Fibroblast of lung (primary cell): Measurements from ENCODE around the gene ZNF14. TPM values are rescaled to one million over a fixed set of nuclear protein-coding genes. Genes with fewer than 3 reads are reported as not detected.

Source experiments
- DNase-seq, 2 donors: peaks; one replicate each; pipeline versions ENCODE4 v3.0.0 to v3.0.0-alpha.2; 2010; ENCODE audit warnings: low read depth in 2 of 2
- H2AFZ ChIP-seq: 2 replicates; pipeline ENCODE4 v1.5.1; 2012; ENCODE audit warnings: low read length, control low read depth, inconsistent platforms
- H3K27ac ChIP-seq: 2 replicates; pipeline ENCODE4 v1.5.1; 2011; ENCODE audit warnings: low read length, control low read depth; ENCODE audit not compliant: insufficient read depth
- H3K27me3 ChIP-seq: 2 replicates; pipeline ENCODE4 v1.5.1; 2011; ENCODE audit warnings: mild to moderate bottlenecking, low read length; ENCODE audit not compliant: control insufficient read depth, insufficient read depth
- H3K36me3 ChIP-seq: 2 replicates; pipeline ENCODE4 v1.5.1; 2011; ENCODE audit warnings: low read length; ENCODE audit not compliant: control insufficient read depth, insufficient read depth
- H3K4me1 ChIP-seq: 2 replicates; pipeline ENCODE4 v1.5.1; 2011; ENCODE audit warnings: low read length; ENCODE audit not compliant: control insufficient read depth, insufficient read depth; ENCODE audit errors: extremely low read depth
- H3K4me2 ChIP-seq: 2 replicates; pipeline ENCODE4 v1.5.1; 2011; ENCODE audit warnings: low read length, control low read depth; ENCODE audit not compliant: insufficient read depth; ENCODE audit errors: extremely low read depth
- H3K4me3 ChIP-seq, 4 experiments: fragments of 200-600 bp in 1 of 4; sonication (generic) in 1 of 4; replicated peaks in 1 of 4; 2 replicates each; pipeline ENCODE4 v1.5.1; 2011 to 2016; ENCODE audit warnings: low read length in 4 of 4, low read depth in 3 of 4, mild to moderate bottlenecking in 3 of 4, control low read depth in 2 of 4, inconsistent platforms in 1 of 4, mixed read lengths in 1 of 4; ENCODE audit not compliant: insufficient read depth in 1 of 4; ENCODE audit errors: control extremely low read depth in 1 of 4
- H3K79me2 ChIP-seq: 2 replicates; pipeline ENCODE4 v1.5.1; 2012; ENCODE audit warnings: mild to moderate bottlenecking, low read length, inconsistent platforms; ENCODE audit not compliant: control insufficient read depth, insufficient read depth
- H3K9ac ChIP-seq: 2 replicates; pipeline ENCODE4 v1.5.1; 2011; ENCODE audit warnings: mild to moderate bottlenecking, low read length, control low read depth; ENCODE audit not compliant: insufficient read depth
- H3K9me3 ChIP-seq: 2 replicates; pipeline ENCODE4 v1.5.1; 2012; ENCODE audit warnings: low read depth, low read length; ENCODE audit not compliant: control insufficient read depth, insufficient read depth
- H4K20me1 ChIP-seq: 2 replicates; pipeline ENCODE4 v1.5.1; 2011; ENCODE audit warnings: low read length; ENCODE audit not compliant: control insufficient read depth, insufficient read depth; ENCODE audit errors: extremely low read depth
- CTCF ChIP-seq, 2 donors: IDR thresholded peaks in 1 of 2; conservative IDR thresholded peaks in 1 of 2; 1 replicate in 1 of 2; 2 replicates in 1 of 2; pipeline ENCODE4 v1.5.1; 2011 to 2012; ENCODE audit warnings: low read length in 2 of 2, control low read depth in 1 of 2, inconsistent platforms in 1 of 2, low read depth in 1 of 2, mild to moderate bottlenecking in 1 of 2
- EZH2 ChIP-seq: IDR thresholded peaks from 2 replicates; pipeline ENCODE4 v1.5.1; 2012; ENCODE audit warnings: low read length, control low read depth, mild to moderate bottlenecking; ENCODE audit errors: missing control alignments
- polyA plus RNA-seq, 2 donors: library from polyadenylated mRNA; depleted of rRNA in 1 of 2; stranded (reverse) in 1 of 2; unstranded in 1 of 2; fragments of >200 nt; gene quantifications; 2 replicates each; pipeline ENCODE4 v1.2.1, GENCODE V29; 2011 to 2012; ENCODE audit warnings: missing spikeins in 1 of 2
- total RNA-seq: library from RNA; depleted of rRNA; stranded (reverse); fragments of >200 nt; gene quantifications from 2 replicates; pipeline ENCODE4 v1.2.1, GENCODE V29; 2014

Gene ZNF14
- total and polyA plus RNA-seq, 2 donors (not counting 1 experiment from before 2014, with no cell fraction given): 3.7 to 7.9 TPM

- H3K9ac ChIP-seq: no peak overlapping the region
- H3K79me2 ChIP-seq: no peaks in the 10 kb centered on the region
- no peaks in the 10 kb centered on the region for H4K20me1 ChIP-seq
- H3K4me1 ChIP-seq: no peaks in the 10 kb centered on the region
- H3K4me2 ChIP-seq: no peak overlapping the region
- DNase-seq: no peak
- TF ChIP-seq EZH2: no peak
- no peak for TF ChIP-seq CTCF (conservative IDR thresholded peaks at IDR 0.05 in 1 of 2, IDR thresholded peaks at IDR 0.05 in 1 of 2; ENCODE audit: low read depth in 1 of 2, low read length in 2 of 2)
- H3K4me3 ChIP-seq: no peak overlapping the region
- no peak overlapping the region for H3K27ac ChIP-seq
- H3K9me3 ChIP-seq: no peaks in the 10 kb centered on the region
- no peaks in the 10 kb centered on the region for H3K27me3 ChIP-seq
- no peaks in the 10 kb centered on the region for H3K36me3 ChIP-seq
- no peak overlapping the region for H2AFZ ChIP-seq
These were observed 10.3 kb upstream of the ZNF14 start for GRCh38 chr19:19743176-19743575.

DNA sequence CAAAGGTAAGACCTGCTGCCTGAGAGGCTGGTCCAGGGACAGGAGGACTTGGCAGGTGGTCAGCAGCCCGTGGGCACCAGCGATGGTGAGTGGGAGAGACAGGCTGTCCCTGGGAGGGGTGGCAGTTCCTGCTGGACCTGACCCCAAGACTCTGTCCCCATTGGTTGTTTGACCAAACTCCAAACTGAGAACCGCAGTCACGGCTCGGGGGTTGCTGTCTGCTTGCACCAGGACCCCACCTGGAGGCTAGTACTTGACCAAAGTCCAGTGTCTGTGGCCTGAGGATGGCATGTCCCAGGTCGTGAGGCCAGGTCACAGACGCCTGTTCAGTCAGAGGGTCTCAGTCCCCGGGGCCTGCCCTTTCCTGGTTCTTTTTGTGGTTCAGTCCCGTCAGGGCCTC is 9.9 kb upstream of the ZNF14 start:
- H3K4me1 ChIP-seq: no peaks in the 10 kb centered on the region
- H3K9me3 ChIP-seq: no peaks in the 10 kb centered on the region
- no peak overlapping the region for H3K9ac ChIP-seq
- no peak for TF ChIP-seq EZH2
- TF ChIP-seq CTCF (conservative IDR thresholded peaks at IDR 0.05 in 1 of 2, IDR thresholded peaks at IDR 0.05 in 1 of 2; ENCODE audit: low read depth in 1 of 2, low read length in 2 of 2): no peak
- H3K27ac ChIP-seq: no peak overlapping the region
- no peaks in the 10 kb centered on the region for H4K20me1 ChIP-seq
- no peaks in the 10 kb centered on the region for H3K79me2 ChIP-seq
- no peak overlapping the region for H3K4me2 ChIP-seq
- no peaks in the 10 kb centered on the region for H3K27me3 ChIP-seq
- no peak overlapping the region for H2AFZ ChIP-seq
- H3K4me3 ChIP-seq: no peak overlapping the region
- H3K36me3 ChIP-seq: no peaks in the 10 kb centered on the region
- no peak for DNase-seq

DNA sequence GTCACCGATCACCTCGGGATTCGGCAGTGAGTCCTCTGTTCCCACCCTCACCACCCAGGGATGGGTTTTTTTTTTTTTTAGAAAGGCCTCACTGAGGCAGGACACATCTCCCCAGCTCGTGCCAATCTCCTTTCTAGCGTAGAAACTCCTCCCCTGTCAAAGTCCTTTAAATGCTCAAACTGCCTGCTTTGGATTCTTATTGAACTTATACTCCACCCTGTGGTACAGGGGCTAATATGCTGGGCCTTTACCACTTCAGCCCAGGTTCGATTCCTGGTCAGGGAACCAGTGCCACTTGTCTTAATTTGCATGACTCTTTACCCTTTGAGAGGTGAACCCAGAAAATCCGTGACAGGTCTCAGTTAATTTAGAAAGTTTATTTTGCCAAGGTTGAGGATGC is 8.3 kb upstream of the ZNF14 start:
- H3K4me2 ChIP-seq: no peak overlapping the region
- H3K9ac ChIP-seq: no peak overlapping the region
- H3K9me3 ChIP-seq: no peaks in the 10 kb centered on the region
- H3K27ac ChIP-seq: no peak overlapping the region
- no peak for DNase-seq
- H3K36me3 ChIP-seq: no peaks in the 10 kb centered on the region
- no peaks in the 10 kb centered on the region for H3K4me1 ChIP-seq
- no peak overlapping the region for H3K4me3 ChIP-seq
- TF ChIP-seq EZH2 (no peak), CTCF (conservative IDR thresholded peaks at IDR 0.05 in 1 of 2, IDR thresholded peaks at IDR 0.05 in 1 of 2; ENCODE audit: low read depth in 1 of 2, low read length in 2 of 2) (no peak)
- H3K27me3 ChIP-seq: no peaks in the 10 kb centered on the region
- no peaks in the 10 kb centered on the region for H4K20me1 ChIP-seq
- no peaks in the 10 kb centered on the region for H3K79me2 ChIP-seq
- H2AFZ ChIP-seq: no peak overlapping the region
